GM21529 (cell line): Measurements from ENCODE around the gene DSE.

Experiments
- ATAC-seq: cut with Tn5 transposase; IDR thresholded peaks from one replicate; pipeline ENCODE4 v1.9.1; 2021; ENCODE audit not compliant: unreplicated experiment

The DSE gene

GRCh38 chr6:116471531-116471930 is 100.8 kb downstream of the DSE start:
- no peak for ATAC-seq

GRCh38 chr6:116472706-116473105 is 102.0 kb downstream of the DSE start:
- ATAC-seq = no peak

GRCh38 chr6:116475141-116475540 is 104.4 kb downstream of the DSE start:
- ATAC-seq = no peak

- peak; percentile 100 for ATAC-seq
Observed at GRCh38 chr6:116476002-116476678, 105.4 kb downstream of the DSE start.

- ATAC-seq = no peak
Observed at GRCh38 chr6:116482780-116483179, 112.0 kb downstream of the DSE start.

GRCh38 chr6:116483616-116484015 is 112.9 kb downstream of the DSE start:
- ATAC-seq = no peak

GRCh38 chr6:116485559-116486184 is 114.9 kb downstream of the DSE start:
- ATAC-seq = no peak

- ATAC-seq = no peak
Observed at GRCh38 chr6:116491610-116492330, 121.0 kb downstream of the DSE start.

- no peak for ATAC-seq
Observed at GRCh38 chr6:116492331-116493067, 121.8 kb downstream of the DSE start.
